ENCODE measurements around the gene IL4R.

Gene IL4R

GRCh38 chr16:27293343-27293742 lies 20.4 kb upstream of the IL4R start:
- H3K36me3 ChIP-seq (replicated peaks; ENCODE audit: insufficient read depth, low read length): no peaks in the 10 kb centered on the region
- H3K4me1 ChIP-seq (ENCODE audit: low read length): no peaks in the 10 kb centered on the region
- no peak overlapping the region for H2AFZ ChIP-seq (ENCODE audit: low read length)

GRCh38 chr16:27298132-27298531 lies 15.6 kb upstream of the IL4R start:
- no peaks in the 10 kb centered on the region for H3K79me2 ChIP-seq (ENCODE audit: low read length)
- H3K27ac ChIP-seq (ENCODE audit: low read length): no peak overlapping the region
- H3K4me1 ChIP-seq (ENCODE audit: low read length): no peaks in the 10 kb centered on the region
- no peaks in the 10 kb centered on the region for H3K27me3 ChIP-seq (replicated peaks; ENCODE audit: insufficient read depth, low read length)
- no peaks in the 10 kb centered on the region for H3F3A ChIP-seq (ENCODE audit: insufficient read depth, low read length)
- no peak overlapping the region for H2AFZ ChIP-seq (ENCODE audit: low read length)
- no peaks in the 10 kb centered on the region for H3K36me3 ChIP-seq (replicated peaks; ENCODE audit: insufficient read depth, low read length)
- no peaks in the 10 kb centered on the region for H4K20me1 ChIP-seq (ENCODE audit: insufficient read depth, low read length)
- DNase-seq: no peak
- no peaks in the 10 kb centered on the region for H3K9me2 ChIP-seq (replicated peaks; ENCODE audit: insufficient read depth, low read length)
- H3K4me3 ChIP-seq (ENCODE audit: low read length): no peak overlapping the region
- no peaks in the 10 kb centered on the region for H3K9me3 ChIP-seq (replicated peaks; ENCODE audit: insufficient read depth, low read length)
- TF ChIP-seq CTCF (IDR thresholded peaks at IDR 0.05; ENCODE audit: low read length): no peak
- no peak for TF ChIP-seq EZH2phosphoT487 (IDR thresholded peaks at IDR 0.05; ENCODE audit: low read length)
- no peak overlapping the region for H3K9ac ChIP-seq (ENCODE audit: low read length)
- no peak overlapping the region for H3K4me2 ChIP-seq (ENCODE audit: low read depth, low read length)

More at GRCh38 chr16:27293343-27293742, 20.4 kb upstream of the IL4R start:
- Histone ChIP-seq H3K9ac (ENCODE audit: low read length) (no peak overlapping the region), H3K4me2 (ENCODE audit: low read depth, low read length) (no peak overlapping the region), H3K27ac (ENCODE audit: low read length) (no peak overlapping the region), H4K20me1 (ENCODE audit: insufficient read depth, low read length) (no peaks in the 10 kb centered on the region), H3K9me2 (replicated peaks; ENCODE audit: insufficient read depth, low read length) (no peaks in the 10 kb centered on the region), H3K79me2 (ENCODE audit: low read length) (no peaks in the 10 kb centered on the region), H3K4me3 (ENCODE audit: low read length) (no peak overlapping the region), H3K27me3 (replicated peaks; ENCODE audit: insufficient read depth, low read length) (no peaks in the 10 kb centered on the region), H3K9me3 (replicated peaks; ENCODE audit: insufficient read depth, low read length) (no peaks in the 10 kb centered on the region), H3F3A (ENCODE audit: insufficient read depth, low read length) (no peaks in the 10 kb centered on the region)
- DNase-seq: no peak
- TF ChIP-seq EZH2 (optimal IDR thresholded peaks at IDR 0.05; ENCODE audit: low read depth, low read length) (no peak), CTCF (IDR thresholded peaks at IDR 0.05; ENCODE audit: low read length) (no peak), EZH2phosphoT487 (IDR thresholded peaks at IDR 0.05; ENCODE audit: low read length) (no peak)

- H3K9me2 ChIP-seq (replicated peaks; ENCODE audit: insufficient read depth, low read length): no peaks in the 10 kb centered on the region
- H3K27me3 ChIP-seq (replicated peaks; ENCODE audit: insufficient read depth, low read length): no peaks in the 10 kb centered on the region
- DNase-seq: no peak
- H3K9me3 ChIP-seq (replicated peaks; ENCODE audit: insufficient read depth, low read length): no peaks in the 10 kb centered on the region
- no peaks in the 10 kb centered on the region for H3K79me2 ChIP-seq (ENCODE audit: low read length)
- no peaks in the 10 kb centered on the region for H3F3A ChIP-seq (ENCODE audit: insufficient read depth, low read length)
- no peak overlapping the region for H2AFZ ChIP-seq (ENCODE audit: low read length)
- H3K27ac ChIP-seq (ENCODE audit: low read length): no peak overlapping the region
- H3K4me2 ChIP-seq (ENCODE audit: low read depth, low read length): no peak overlapping the region
- H3K4me3 ChIP-seq (ENCODE audit: low read length): no peak overlapping the region
- no peaks in the 10 kb centered on the region for H4K20me1 ChIP-seq (ENCODE audit: insufficient read depth, low read length)
- no peak overlapping the region for H3K9ac ChIP-seq (ENCODE audit: low read length)
- no peak for TF ChIP-seq CTCF (IDR thresholded peaks at IDR 0.05; ENCODE audit: low read length)
- TF ChIP-seq EZH2phosphoT487 (IDR thresholded peaks at IDR 0.05; ENCODE audit: low read length): no peak
- no peak for TF ChIP-seq EZH2 (optimal IDR thresholded peaks at IDR 0.05; ENCODE audit: low read depth, low read length)
- H3K36me3 ChIP-seq (replicated peaks; ENCODE audit: insufficient read depth, low read length): no peaks in the 10 kb centered on the region
- no peaks in the 10 kb centered on the region for H3K4me1 ChIP-seq (ENCODE audit: low read length)
Measured at GRCh38 chr16:27301236-27301861, 12.4 kb upstream of the IL4R start.
